Esophagus muscularis mucosa (tissue), 4 donors: Measurements from ENCODE around the gene SLC22A25. TPM values are rescaled to one million over a fixed set of nuclear protein-coding genes. Genes with fewer than 3 reads are reported as not detected.

Experiments
- DNase-seq: peaks from one replicate; pipeline ENCODE4 v3.0.0-alpha.2; 2017; ENCODE audit errors: extremely low spot score
- H3K27ac ChIP-seq, 4 donors: fragments of 200-600 bp; sonication (generic); replicated peaks in 1 of 4; 1 replicate in 3 of 4; 2 replicates in 1 of 4; pipeline ENCODE4 v1.5.1; 2016 to 2019; ENCODE audit warnings: mild to moderate bottlenecking in 1 of 4
- H3K27me3 ChIP-seq, 4 donors: fragments of 200-600 bp; sonication (generic); one replicate each; pipeline versions ENCODE4 v1.5.1 to v1.6.0; 2016 to 2019
- H3K36me3 ChIP-seq, 4 donors: fragments of 200-600 bp; sonication (generic); one replicate each; pipeline ENCODE4 v1.5.1; 2016 to 2019
- H3K4me1 ChIP-seq, 4 donors: fragments of 200-600 bp; sonication (generic); one replicate each; pipeline ENCODE4 v1.5.1; 2016 to 2019
- H3K4me3 ChIP-seq, 4 donors: fragments of 200-600 bp; sonication (generic); 1 replicate in 2 of 4; 2 replicates in 2 of 4; pipeline ENCODE4 v1.5.1; 2016 to 2019; ENCODE audit warnings: mild to moderate bottlenecking in 4 of 4, moderate library complexity in 1 of 4
- H3K9me3 ChIP-seq, 4 donors: fragments of 200-600 bp; sonication (generic); 1 replicate in 3 of 4; 2 replicates in 1 of 4; pipeline ENCODE4 v1.5.1; 2016 to 2019
- EP300 ChIP-seq: sonication (generic); formaldehyde crosslinking; IDR thresholded peaks from one replicate; pipeline ENCODE4 v1.6.1; 2017; ENCODE audit warnings: antibody characterized with exemption
- POLR2A ChIP-seq: fragments of 450-650 bp; IDR thresholded peaks from one replicate; pipeline ENCODE4 v1.6.1; 2017; ENCODE audit warnings: antibody characterized with exemption, moderate library complexity, mild to moderate bottlenecking, low read depth
- POLR2AphosphoS5 ChIP-seq, 2 donors: sonication (generic); formaldehyde crosslinking; IDR thresholded peaks; one replicate each; pipeline ENCODE4 v1.6.1; 2017; ENCODE audit warnings: antibody characterized with exemption in 2 of 2
- WGBS: methylation state at CpG from one replicate; pipeline ENCODE4 v1.1.5; 2018; 5-methylcytosine and 5-hydroxymethylcytosine counted together
- intact Hi-C: fragments of 100-400 bp; cut with DNase I; formaldehyde crosslinking; loops from one replicate; pipeline ENCODE4 v1.15.1; 2023
- total RNA-seq, 4 donors: library from RNA; depleted of rRNA; stranded (reverse); fragments of >200 nt; gene quantifications; one replicate each; pipeline versions ENCODE4 v1.1.0 to v1.2.1, GENCODE V29; 2016
- TF ChIP-seq, protein P1 (sequence below), 3 experiments: fragments of 200-600 bp in 2 of 3; fragments of 450-650 bp in 1 of 3; sonication (generic) in 2 of 3; IDR thresholded peaks; one replicate each; pipeline ENCODE4 v1.5.1; 2017 to 2019; ENCODE audit warnings: antibody characterized with exemption in 3 of 3, mild to moderate bottlenecking in 2 of 3, moderate library complexity in 1 of 3

SLC22A25 gene
- total RNA-seq, 4 donors from 2014 or later: not detected

DNA sequence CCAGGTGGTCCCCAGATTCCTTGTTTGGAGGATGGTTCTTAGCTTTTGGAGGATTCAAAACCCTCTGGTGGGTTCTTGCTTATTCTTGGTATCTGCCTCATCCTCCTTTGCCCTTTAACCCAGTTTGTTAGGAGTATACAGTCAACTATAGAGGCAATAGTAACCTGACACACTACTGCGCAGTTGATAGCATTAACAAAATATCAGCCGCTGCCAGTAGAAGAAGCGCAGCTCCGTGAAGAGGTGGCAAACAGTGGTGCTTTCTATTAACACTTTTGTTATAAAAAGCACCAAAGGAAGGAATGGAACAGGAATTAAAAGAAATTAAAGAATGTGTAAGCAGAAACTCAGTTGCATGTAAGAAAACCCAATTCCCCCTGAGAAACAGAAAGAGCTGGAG lies 29.3 kb downstream of the SLC22A25 start:
- TF ChIP-seq, protein P1, sequence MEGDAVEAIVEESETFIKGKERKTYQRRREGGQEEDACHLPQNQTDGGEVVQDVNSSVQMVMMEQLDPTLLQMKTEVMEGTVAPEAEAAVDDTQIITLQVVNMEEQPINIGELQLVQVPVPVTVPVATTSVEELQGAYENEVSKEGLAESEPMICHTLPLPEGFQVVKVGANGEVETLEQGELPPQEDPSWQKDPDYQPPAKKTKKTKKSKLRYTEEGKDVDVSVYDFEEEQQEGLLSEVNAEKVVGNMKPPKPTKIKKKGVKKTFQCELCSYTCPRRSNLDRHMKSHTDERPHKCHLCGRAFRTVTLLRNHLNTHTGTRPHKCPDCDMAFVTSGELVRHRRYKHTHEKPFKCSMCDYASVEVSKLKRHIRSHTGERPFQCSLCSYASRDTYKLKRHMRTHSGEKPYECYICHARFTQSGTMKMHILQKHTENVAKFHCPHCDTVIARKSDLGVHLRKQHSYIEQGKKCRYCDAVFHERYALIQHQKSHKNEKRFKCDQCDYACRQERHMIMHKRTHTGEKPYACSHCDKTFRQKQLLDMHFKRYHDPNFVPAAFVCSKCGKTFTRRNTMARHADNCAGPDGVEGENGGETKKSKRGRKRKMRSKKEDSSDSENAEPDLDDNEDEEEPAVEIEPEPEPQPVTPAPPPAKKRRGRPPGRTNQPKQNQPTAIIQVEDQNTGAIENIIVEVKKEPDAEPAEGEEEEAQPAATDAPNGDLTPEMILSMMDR (IDR thresholded peaks at IDR 0.05): no peak
- TF ChIP-seq POLR2A (no peak), EP300 (no peak), POLR2AphosphoS5 (IDR thresholded peaks at IDR 0.05) (no peak)
- peaks cover 0 to 6% (median 0%) of the 10 kb centered on the region in 4 donors for H3K9me3 ChIP-seq
- 73% methylated on average over 4 of the region's 4 CpGs for WGBS
- H3K4me1 ChIP-seq: no peaks in the 10 kb centered on the region
- peaks cover 0 to 5% (median 0%) of the 10 kb centered on the region in 4 donors for H3K27me3 ChIP-seq
- H3K4me3 ChIP-seq: no peak overlapping the region
- no peak overlapping the region for H3K27ac ChIP-seq
- no peak for DNase-seq
- H3K36me3 ChIP-seq: no peaks in the 10 kb centered on the region
- intact Hi-C loops: no loop called here

DNA sequence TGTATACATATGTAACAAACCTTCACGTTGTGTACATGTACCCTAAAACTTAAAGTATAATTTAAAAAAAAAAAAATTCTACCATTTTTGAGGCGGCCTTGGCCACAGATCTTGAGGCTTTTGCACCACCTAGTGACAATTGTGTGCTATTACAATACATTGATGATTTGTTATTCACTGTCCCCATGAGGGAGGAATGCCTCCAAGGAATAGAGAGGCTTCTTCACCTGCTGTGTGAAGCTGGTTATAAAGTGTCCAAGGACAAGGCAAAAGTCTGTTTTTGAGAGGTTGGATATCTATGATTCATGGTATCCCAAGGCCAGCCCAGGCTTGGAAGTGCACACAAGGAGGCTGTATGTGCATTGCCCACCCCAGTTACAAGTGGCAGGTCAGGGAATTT lies 30.7 kb downstream of the SLC22A25 start:
- no peaks in the 10 kb centered on the region for H3K36me3 ChIP-seq
- peaks cover 0 to 6% (median 0%) of the 10 kb centered on the region in 4 donors for H3K9me3 ChIP-seq
- no peak overlapping the region for H3K27ac ChIP-seq
- peaks cover 0 to 5% (median 0%) of the 10 kb centered on the region in 4 donors for H3K27me3 ChIP-seq
- no peak for TF ChIP-seq POLR2A
- TF ChIP-seq POLR2AphosphoS5 (IDR thresholded peaks at IDR 0.05): no peak
- no peak for TF ChIP-seq EP300
- TF ChIP-seq, protein P1 (IDR thresholded peaks at IDR 0.05): peak in 2 of 3 experiments; percentile 25 to 29
- intact Hi-C loops: no loop called here
- WGBS: 0% methylated on average over 2 of the region's 2 CpGs
- DNase-seq: no peak
- H3K4me1 ChIP-seq: no peaks in the 10 kb centered on the region
- no peak overlapping the region for H3K4me3 ChIP-seq

DNA sequence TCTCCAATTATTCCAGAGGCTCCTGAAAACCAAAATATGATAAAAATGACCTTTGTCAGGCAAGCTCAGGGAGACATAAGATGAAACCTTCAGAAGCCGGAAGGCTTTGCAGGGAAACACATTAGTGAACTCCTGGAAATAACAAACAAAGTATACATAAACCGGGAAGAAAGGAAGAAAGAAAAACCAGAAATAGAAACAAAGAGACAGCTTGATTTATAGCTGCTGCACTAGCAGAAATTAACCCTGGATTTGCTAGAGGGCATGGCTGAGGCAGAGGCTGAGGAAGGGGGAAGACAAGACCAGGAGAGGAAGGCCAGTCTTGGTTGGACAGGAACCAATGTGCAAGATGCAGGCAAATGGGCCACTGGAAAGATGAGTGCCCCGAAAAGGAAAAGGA lies 33.3 kb downstream of the SLC22A25 start:
- H3K9me3 ChIP-seq: peaks cover 0 to 11% (median 0%) of the 10 kb centered on the region in 4 donors
- H3K36me3 ChIP-seq: no peaks in the 10 kb centered on the region
- H3K4me3 ChIP-seq: no peak overlapping the region
- H3K27me3 ChIP-seq: peaks cover 0 to 5% (median 0%) of the 10 kb centered on the region in 4 donors
- H3K4me1 ChIP-seq: no peaks in the 10 kb centered on the region
- TF ChIP-seq EP300: no peak
- TF ChIP-seq, protein P1 (IDR thresholded peaks at IDR 0.05): no peak
- no peak for TF ChIP-seq POLR2A
- TF ChIP-seq POLR2AphosphoS5 (IDR thresholded peaks at IDR 0.05): no peak
- no peak for DNase-seq
- no peak overlapping the region for H3K27ac ChIP-seq
- 33% methylated on average over 3 of the region's 3 CpGs for WGBS
- intact Hi-C loops: no loop called here

Other genes starting within 250 kb of the SLC22A25 start
- gene SLC22A8, start 227.8 kb downstream of the SLC22A25 start, total RNA-seq: not detected
- gene SLC22A24, start 99.4 kb downstream of the SLC22A25 start, total RNA-seq: not detected
- not detected for gene SLC22A9, start 126.2 kb upstream of the SLC22A25 start, total RNA-seq
- gene PLAAT5, start 247.6 kb upstream of the SLC22A25 start, total RNA-seq: 1 to 10 TPM; 2.7 to 4.6 (median 3.6) TPM